ENCODE data around the gene NUMB. TPM values are rescaled to one million over a fixed set of nuclear protein-coding genes. Genes with fewer than 3 reads are reported as not detected.
"Not testable (repeated sequence)": the region's sequence is repeated elsewhere in the genome, so short reads cannot be mapped to it uniquely, and the experiment has no call there.

NUMB gene
- total RNA-seq, 1 donor from 2014 or later, result 76.4 TPM

DNA sequence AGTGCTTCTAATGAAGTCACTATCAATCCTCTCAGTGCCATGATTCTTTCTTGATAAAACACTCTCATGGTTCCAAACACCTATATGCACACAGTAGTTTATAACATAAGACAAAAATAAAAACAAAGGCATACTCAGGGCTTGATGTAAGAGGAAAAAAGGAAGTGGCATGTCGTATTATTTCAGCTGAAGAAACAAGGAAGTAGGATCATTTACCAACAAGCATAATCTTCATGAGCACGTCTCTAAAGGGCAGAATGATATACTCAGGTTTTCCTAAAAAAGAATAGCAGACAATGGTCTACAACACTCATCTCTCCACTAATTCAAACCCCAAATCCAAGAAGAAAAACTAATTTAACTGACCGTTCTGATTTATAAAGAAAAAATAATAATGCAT lies 33.9 kb downstream of the NUMB start:
- no peak for DNase-seq (ENCODE audit: low spot score)

DNA sequence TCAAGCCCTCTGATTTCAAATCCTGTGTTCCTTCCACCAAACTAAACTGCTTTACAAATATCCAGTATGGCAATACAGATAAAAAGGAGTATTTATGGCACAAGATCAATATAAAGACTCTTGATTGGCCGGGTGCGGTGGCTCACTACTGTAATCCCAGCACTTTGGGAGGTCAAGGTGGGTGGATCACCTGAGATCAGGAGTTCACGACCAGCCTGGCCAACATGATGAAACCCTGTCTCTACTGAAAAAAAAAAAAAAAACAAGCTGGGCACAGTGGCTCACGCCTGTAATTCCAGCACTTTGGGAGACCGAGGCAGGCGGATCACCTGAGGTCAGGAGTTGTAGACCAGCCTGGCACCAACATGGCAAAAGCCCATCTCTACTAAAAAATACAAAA lies 35.3 kb downstream of the NUMB start:
- DNase-seq (ENCODE audit: low spot score), result not testable (repeated sequence)

GRCh38 chr14:73422515-73422914 lies 35.8 kb downstream of the NUMB start:
- DNase-seq (ENCODE audit: low spot score), result no peak

DNA sequence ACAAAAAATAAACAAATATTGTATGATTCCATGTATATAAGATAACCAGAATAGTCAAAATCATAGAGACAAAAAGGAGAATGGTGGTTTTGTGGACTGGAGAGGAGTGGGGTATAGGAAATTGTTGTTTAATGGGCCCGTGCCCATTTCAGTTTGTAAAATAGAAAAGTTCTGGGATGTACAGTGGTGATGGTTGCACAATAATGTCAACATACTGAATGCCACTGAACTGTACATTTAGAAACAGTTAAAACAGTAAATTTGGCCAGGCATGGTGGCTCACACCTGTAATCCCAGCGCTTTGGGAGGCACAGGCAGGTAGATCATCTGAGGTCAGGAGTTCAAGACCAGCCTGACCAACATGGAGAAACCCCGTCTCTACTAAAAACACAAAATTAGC lies 40.1 kb downstream of the NUMB start:
- no peak for DNase-seq (ENCODE audit: low spot score)

DNA sequence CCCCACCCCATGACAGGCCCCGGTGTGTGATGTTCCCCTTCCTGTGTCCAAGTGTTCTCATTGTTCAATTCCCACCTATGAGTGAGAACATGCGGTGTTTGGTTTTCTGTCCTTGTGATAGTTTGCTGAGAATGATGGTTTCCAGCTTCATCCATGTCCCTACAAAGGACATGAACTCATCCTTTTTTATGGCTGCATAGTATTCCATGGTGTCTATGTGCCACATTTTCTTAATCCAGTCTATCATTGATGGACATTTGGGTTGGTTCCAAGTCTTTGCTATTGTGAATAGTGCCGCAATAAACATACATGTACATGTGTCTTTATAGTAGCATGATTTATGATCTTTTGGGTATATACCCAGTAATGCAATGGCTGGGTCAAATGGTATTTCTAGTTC lies 52.1 kb downstream of the NUMB start:
- DNase-seq (ENCODE audit: low spot score), result not testable (repeated sequence)

DNA sequence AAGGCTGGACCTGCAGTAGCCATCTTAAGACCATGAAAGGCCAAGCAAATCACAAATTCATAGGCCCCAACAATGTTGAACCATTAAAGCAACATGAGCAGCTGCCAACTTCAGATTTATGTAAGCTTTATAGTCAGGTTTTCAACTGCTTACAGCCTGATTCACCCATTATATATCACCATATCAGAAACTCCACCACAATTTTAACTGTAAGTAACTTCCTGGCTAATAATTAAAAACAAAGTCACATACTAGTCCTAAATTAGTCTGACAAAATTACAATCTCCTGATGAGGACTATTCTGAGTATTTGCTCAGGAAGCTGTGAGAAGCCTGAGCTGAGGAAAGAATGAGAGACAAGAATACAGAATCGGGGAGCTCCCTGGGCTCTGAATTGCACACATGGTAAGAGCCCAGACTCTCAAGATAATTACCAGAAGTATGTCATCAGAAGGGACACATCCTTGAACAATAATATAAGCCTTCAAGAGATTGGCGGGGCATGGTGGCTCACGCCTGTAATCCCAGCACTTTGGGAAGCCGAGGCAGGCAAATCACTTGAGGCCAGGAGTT lies 55.1 kb downstream of the NUMB start:
- no peak for DNase-seq (ENCODE audit: low spot score)

DNA sequence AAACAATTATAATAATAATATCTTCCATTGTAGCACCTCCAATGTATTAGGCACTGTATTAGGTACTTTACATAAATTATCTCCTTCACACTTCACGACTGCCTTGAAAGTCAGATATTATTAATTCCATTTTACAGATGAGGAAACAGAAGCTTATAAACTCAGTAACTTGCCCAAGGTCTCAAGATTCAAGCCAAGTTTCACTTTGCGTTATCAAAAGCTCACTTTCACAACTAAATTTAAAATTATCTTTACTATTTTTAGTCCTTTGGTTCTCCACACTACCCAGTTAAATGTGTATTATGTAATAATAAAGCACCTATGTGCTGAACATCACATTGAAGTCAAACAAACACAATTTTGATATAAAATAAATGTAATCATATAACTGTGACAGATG lies 55.8 kb downstream of the NUMB start:
- no peak for DNase-seq (ENCODE audit: low spot score)

- DNase-seq (ENCODE audit: low spot score), result no peak
Observed at GRCh38 chr14:73397810-73398209, 60.5 kb downstream of the NUMB start.

- DNase-seq (ENCODE audit: low spot score), result no peak
Observed at GRCh38 chr14:73394317-73394716, 64.0 kb downstream of the NUMB start.

GRCh38 chr14:73393375-73393774 lies 65.0 kb downstream of the NUMB start:
- no peak for DNase-seq (ENCODE audit: low spot score)

- no peak for DNase-seq (ENCODE audit: low spot score)
Observed at GRCh38 chr14:73392329-73393257, 65.8 kb downstream of the NUMB start.

GRCh38 chr14:73387860-73388259 lies 70.5 kb downstream of the NUMB start:
- not testable (repeated sequence) for DNase-seq (ENCODE audit: low spot score)

DNA sequence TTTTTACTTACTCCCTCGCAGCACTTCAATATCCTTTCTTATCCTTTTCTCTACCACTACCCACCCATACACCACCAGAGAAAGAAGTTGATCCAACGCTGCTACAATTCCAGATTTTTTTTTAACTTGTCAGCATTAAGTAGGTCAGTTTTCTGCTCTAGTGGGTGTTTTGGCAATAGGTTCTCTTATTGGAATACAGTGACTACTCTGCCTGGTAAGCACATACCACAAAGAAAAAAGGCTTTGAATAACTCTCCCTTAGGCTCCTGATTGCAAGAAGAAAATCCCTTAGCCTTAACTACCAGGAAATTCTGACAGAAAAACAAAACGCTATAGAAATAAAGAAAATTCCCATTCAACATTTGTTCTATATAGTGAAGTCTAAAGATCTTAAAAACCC lies 72.0 kb downstream of the NUMB start:
- DNase-seq (ENCODE audit: low spot score), result no peak

GRCh38 chr14:73385021-73385420 lies 73.3 kb downstream of the NUMB start:
- DNase-seq (ENCODE audit: low spot score), result not testable (repeated sequence)

GRCh38 chr14:73383356-73383755 lies 75.0 kb downstream of the NUMB start:
- DNase-seq (ENCODE audit: low spot score), result no peak

- DNase-seq (ENCODE audit: low spot score), result no peak
Observed at GRCh38 chr14:73381380-73382013, 76.8 kb downstream of the NUMB start.

GRCh38 chr14:73376585-73376984 lies 81.8 kb downstream of the NUMB start:
- DNase-seq (ENCODE audit: low spot score), result no peak

DNA sequence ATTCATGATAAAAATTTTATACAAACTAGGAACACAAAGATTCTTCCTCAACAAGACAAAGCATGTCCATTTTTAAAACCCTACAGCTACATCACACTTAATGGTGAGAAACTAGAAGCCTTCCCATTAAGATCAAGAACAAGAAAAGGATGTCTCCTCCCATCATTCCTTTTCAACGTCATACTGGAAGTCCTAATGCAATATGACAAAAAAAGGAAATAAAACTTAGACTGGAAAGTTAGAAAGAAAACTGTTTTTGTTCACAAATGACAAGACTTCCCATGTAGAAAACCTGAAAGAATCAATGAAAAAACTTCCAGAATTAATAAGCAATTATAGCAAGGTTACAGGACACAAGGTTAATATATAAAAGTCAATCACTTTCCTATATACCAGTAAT lies 82.5 kb downstream of the NUMB start:
- no peak for DNase-seq (ENCODE audit: low spot score)

- no peak for DNase-seq (ENCODE audit: low spot score)
Observed at GRCh38 chr14:73374218-73374617, 84.1 kb downstream of the NUMB start.

DNA sequence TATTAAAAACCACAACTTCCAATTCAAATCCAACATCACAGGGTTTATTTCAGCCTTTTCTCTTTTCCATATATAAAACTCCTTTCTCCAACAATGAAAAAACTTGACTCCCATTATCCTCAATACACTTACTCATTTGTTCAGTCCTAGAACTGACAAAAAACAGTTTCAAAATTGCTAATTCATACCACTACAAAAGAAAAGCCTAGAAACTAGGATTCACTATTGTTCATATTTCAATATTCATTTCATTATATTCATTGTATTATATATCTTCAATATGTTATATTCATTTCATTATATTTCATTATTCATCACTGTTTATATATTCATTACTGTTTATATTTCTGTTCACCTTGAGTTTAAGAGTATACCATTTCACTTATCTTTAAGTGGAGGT lies 85.8 kb downstream of the NUMB start:
- no peak for DNase-seq (ENCODE audit: low spot score)

DNA sequence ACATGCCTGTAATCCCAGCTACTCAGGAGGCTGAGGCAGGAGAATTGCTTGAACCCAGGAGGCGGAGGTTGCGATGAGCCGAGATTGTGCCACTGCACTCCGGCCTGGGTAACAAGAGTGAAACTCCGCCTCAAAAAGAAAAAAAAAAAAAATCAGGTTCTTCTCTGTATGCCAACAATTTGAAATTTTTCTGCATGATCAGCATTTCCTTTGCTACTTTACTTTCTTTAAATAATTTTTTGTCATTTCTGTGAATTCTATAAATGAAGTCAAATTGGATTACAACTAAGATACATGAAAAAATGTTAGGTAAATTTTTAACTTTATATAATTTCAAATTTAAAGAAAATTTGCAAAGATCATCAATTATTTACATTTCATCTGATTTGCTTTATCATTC lies 87.8 kb downstream of the NUMB start:
- no peak for DNase-seq (ENCODE audit: low spot score)

GRCh38 chr14:73369428-73369827 lies 88.9 kb downstream of the NUMB start:
- DNase-seq (ENCODE audit: low spot score), result no peak

Data from mesenteric fat pad (tissue), 1 donor.